GM12873 (cell line): ENCODE data around the gene VWA7.

ENCODE experiments used
- TF ChIP-seq, protein P1 (sequence below): IDR thresholded peaks from 2 replicates; pipeline ENCODE4 v1.5.1; 2012; ENCODE audit warnings: low read depth, mild to moderate bottlenecking, moderate library complexity, low read length, control low read depth; ENCODE audit not compliant: insufficient read depth; ENCODE audit errors: missing control alignments

The VWA7 gene

DNA sequence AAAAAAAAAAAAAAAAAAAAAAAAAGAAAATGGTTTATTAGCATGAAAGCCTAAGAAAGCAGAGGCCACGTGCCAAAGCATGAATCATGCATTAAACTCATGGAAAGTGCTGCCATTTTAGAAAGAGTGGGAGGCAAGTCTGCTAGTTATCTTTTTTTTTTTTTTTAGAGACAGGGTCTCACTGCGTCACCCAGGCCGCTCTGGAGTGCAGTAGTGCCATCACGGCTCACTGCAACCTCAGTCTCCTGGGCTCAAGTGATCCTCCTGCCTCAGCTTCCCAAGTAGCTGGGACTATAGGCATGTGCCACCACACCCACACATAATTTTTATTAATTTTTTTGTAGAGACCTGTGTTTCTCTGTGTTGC, 5.2 kb downstream of the VWA7 start:
- TF ChIP-seq, protein P1, sequence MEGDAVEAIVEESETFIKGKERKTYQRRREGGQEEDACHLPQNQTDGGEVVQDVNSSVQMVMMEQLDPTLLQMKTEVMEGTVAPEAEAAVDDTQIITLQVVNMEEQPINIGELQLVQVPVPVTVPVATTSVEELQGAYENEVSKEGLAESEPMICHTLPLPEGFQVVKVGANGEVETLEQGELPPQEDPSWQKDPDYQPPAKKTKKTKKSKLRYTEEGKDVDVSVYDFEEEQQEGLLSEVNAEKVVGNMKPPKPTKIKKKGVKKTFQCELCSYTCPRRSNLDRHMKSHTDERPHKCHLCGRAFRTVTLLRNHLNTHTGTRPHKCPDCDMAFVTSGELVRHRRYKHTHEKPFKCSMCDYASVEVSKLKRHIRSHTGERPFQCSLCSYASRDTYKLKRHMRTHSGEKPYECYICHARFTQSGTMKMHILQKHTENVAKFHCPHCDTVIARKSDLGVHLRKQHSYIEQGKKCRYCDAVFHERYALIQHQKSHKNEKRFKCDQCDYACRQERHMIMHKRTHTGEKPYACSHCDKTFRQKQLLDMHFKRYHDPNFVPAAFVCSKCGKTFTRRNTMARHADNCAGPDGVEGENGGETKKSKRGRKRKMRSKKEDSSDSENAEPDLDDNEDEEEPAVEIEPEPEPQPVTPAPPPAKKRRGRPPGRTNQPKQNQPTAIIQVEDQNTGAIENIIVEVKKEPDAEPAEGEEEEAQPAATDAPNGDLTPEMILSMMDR, result no peak

DNA sequence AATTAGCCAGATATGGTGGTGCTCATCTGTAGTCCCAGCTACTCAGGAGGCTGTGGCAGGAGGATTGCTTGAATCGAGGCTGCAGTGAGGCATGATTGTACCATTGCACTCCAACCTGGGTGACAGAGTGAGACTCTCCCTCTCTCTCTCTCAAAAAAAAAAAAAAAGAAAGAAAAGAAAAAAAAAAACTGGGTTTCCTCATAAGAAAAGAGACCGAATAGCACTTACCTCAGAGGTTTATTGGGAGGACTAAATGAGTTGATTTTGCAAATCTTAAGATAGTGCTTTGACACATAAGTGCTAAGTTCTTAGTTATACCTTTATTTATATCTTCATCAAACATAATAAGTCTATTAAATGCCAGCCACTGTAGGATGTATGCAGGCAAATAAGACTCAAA, 6.3 kb downstream of the VWA7 start:
- TF ChIP-seq, protein P1, result no peak

DNA sequence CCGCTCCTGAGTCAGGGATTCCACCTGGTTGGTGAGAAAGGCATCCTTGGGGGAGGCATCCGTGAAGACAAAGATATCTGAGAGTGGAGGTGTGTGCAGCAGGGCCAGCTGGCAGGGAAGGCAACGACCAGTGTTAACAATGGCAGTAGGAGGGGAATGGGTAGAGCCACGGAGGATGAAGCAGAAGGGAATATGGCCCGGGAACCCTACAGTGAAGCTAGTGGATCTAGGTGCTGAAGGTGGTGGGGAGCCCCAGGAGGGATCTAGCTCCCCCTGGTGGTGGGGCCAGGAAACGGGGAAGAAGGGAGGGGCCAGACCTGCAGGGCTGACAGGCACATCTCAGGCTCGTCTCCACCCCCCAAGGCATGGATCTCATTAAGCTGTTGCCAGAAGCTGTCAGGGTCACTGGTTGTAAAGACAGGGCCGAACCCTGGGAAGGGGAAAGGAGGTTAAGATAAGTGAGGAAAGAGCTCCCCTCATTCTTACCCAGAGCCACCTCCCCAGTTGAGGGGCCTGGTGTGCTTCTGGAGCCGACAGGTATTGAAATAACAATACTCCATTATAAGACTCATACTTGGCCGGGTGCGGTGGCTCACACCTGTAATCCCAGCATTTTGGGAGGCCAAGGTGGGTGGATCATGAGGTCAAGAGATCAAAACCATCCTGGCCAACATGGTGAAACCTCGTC, 7.3 kb downstream of the VWA7 start:
- TF ChIP-seq, protein P1, result peak; percentile 93

DNA sequence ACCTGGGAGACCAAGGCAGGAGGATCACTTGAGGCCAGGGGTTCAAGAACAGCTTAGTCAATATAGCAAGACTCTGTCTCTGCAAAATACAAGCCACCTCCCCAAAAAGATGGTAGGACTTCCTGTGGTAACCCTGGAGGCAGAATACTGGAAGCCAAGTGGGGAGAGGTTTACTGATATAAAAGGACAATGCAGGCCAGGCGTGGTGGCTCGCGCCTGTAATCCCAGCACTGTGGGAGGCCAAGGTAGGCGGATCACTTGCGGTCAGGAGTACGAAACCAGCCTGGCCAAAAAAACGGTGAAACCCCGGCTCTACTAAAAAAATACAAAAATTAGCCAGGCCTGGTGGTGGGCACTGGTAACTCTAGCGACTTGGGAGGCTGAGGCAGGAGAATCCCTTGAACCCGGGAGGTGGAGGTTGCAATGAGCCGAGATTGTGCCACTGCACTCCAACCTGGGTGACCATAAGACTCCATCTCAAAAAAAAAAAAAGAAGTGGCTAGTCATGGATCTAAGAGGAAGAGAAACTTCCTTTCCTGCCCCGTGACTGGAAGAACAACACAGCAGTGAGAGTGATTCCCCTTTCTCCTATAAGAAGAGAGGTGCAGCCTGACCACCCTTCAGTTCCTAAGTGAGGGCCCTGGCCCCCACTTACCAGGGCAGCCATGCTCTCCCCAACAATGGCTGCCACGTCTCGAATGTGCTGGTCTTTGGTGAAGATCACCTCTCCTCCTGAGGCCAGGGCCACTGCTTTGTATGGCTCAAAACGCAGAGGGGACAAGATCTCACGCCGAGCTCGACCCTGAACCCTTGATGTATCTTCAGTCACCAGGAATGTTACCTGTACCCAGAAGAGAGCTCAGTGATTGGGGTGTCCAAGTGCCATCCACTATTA, 8.5 kb downstream of the VWA7 start:
- TF ChIP-seq, protein P1, result no peak

DNA sequence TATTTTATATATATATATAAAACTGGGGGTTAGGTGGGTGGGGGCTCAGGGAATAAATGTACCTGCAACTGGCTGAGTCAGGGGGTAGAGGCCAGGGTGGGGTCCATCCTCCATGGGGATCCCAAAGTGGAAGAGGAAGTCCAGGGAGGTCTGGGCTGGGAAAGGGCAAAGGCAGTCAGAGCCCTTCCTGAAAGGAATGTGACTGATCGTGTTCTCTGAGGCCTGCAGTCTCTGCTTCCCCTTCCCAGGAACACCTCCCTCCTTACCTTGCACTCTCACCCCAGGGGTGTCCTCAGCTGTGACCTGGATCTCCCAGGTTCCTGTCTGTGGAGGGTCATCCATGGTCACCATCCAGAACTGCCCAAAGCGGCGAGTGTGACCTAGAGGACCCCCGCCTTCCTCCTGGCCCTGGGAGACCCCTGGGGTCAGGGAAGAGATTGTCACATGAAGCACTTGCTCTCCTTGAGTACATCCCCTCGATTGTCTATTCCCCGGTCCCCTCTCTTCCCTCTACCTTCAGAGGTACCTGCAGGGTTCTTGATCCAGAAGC, 10.0 kb downstream of the VWA7 start:
- TF ChIP-seq, protein P1, result no peak

DNA sequence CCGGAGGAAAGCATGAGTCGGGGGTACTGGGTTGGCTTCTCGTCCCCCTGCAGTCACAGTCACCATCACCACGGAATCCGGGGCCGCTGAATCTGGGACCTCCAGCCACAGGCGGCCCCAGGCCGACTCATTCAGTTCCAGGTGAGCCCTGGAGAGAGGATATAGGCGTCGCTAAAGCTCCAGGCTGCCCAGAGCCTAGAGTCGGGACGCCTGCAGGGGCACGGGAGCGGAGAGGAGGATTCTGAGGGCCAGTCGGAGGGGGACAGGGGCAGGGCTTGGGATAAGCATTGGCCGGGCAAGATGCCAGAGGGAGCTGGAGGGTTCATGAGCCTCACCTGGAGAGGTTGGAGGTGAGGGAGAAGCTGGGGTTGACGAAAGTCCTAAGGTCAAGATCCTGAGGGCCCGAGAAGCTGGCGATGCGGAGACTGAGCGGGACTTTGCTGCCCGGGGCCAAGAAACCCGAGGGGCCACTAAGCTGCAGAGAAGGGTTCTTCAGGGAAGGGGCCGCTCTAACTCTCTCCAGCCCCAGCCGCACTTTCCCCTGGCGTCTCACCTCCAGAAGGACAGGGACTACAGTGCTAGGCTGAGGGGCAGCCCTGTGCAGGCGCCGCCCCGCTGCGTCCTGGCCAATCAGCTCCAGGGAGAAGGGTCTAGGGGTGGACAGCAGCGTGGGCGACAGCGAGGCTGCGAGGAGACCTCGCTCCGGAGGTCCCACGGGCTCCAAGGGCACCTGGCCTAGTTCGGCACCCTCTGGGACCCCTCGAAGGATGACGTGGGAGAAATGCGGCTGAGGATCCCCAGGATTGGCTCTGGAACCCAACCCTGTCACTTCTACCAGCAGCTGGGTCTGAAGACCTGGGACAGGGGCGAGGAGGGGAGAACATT, 11.0 kb downstream of the VWA7 start:
- TF ChIP-seq, protein P1, result no peak
